NCI-H128 (cell line): ENCODE data around the gene PIK3AP1.
"Not testable (repeated sequence)": the region's sequence is repeated elsewhere in the genome, so short reads cannot be mapped to it uniquely, and the experiment has no call there.

Experiments used
- DNase-seq: peaks from one replicate; lab custom pipeline; 2025; ENCODE audit not compliant: unreplicated experiment; lab: John Stamatoyannopoulos, UW

The PIK3AP1 gene, protein sequence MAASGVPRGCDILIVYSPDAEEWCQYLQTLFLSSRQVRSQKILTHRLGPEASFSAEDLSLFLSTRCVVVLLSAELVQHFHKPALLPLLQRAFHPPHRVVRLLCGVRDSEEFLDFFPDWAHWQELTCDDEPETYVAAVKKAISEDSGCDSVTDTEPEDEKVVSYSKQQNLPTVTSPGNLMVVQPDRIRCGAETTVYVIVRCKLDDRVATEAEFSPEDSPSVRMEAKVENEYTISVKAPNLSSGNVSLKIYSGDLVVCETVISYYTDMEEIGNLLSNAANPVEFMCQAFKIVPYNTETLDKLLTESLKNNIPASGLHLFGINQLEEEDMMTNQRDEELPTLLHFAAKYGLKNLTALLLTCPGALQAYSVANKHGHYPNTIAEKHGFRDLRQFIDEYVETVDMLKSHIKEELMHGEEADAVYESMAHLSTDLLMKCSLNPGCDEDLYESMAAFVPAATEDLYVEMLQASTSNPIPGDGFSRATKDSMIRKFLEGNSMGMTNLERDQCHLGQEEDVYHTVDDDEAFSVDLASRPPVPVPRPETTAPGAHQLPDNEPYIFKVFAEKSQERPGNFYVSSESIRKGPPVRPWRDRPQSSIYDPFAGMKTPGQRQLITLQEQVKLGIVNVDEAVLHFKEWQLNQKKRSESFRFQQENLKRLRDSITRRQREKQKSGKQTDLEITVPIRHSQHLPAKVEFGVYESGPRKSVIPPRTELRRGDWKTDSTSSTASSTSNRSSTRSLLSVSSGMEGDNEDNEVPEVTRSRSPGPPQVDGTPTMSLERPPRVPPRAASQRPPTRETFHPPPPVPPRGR

DNA sequence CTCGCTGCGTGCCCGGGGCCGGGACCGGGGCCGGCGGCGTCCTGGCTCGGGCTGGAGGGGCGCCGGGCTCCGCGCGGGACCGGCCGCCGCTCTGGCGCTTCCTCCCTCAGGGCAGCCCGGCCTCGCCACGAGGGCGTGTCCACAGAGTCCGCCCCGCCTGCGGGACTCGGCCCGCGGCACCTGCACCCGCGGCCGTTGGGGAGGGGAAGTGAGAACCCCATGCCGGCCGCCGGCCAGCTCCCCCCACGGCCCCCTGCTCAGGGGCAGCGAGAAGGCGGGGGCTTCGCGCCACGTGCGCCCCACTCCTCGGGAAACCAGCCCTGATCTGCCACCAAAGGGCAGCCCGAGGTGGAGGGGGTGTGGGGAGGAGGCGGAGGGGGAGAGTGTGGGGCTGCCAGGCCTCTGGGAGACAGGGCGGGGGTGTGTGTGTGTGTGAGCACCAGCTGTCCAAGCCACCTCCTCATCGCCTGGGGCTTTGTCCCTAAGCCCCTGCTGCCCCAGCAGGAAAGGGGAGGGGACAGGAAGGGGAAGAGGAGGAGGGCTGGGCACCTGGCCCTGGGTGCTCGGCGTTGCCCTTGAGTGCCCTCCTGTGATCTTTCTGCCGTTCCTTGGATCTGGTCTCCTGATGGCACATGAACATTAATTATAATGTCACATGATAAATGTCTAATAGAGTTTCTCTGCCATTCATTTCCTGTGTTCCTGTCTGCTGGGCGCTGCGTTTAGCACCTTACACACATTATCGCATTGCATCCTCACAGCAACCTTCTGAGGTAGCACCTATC lies at the start of gene PIK3AP1:
PIK3AP1 (minus strand) TSS at position 93 of the 785 bp plus-strand sequence. CDS start 120 bp downstream, outside the sequence.
- no peak for DNase-seq

DNA sequence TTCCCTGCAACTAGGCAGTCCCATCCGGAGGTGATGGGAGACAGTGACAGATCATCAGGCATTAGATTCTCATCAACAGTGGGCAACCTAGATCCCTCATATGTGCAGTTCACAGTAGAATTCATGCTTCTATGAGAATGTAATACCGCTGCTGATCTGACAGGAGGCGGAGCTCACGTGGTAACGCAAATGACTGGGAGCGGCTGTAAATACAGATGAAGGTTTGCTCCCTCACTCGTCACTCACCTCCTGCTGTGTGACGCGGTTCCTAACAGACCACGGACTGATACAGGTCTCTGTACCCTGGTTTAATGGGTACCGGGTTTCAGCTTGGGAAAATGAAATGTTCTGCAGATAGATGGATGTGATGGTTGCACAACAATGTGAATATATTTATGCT lies 47.8 kb upstream of the PIK3AP1 start:
- no peak for DNase-seq

DNA sequence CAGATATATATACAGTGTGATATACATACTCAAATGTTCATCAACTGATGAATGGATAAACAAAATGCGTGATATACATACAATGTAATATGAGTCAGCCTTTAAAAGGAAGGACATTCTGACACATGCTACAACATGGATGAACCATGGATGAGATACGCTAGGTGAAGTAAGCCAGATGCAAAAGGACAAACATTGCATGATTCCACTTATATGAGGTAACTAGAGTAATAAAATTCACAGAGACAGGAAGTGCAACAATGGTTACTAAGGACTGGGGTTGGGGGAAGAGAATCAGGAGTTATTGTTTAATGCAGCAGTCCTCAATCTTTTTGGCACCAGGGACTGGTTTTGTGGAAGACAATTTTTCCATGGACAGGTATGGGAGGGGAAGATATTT lies 47.3 kb upstream of the PIK3AP1 start:
- DNase-seq: no peak

DNA sequence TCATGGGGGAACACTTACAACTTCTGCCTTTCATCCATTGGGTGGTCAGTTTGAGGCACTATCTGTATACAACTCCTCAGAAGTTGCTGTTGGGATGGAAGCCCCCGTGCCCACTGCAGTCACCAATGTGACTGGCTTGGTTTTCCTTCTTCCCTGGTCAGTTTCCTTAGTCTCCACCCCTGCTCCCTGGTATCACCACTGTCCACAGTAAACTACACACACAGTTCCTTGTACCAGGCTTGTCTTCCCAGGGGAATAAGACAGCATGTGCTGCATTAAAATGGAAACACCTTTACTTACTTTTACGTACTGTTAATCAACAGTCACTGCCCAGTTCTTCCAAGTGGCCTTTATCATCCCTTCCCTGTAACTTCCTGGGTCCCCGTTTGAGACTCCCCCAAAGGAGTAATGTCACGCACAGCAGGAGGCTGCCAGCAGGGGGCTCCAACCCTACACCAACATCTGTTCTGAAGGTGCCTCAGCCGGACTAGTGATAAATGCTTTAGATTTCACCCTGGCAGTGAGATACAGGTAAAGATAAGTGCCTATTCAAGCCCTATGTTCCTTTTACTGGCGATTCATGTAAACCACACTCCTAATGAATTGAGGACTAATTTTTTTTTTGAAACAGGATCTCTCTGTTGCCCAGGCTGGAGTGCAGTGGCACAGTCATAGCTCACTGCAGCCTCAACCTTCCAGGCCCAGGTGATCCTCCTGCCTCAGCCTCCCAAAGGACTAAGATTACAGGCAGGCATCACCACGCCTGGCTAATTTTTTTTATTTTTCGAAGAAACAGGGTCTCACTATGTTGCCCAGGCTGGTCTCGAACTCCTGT lies 45.3 kb upstream of the PIK3AP1 start:
- no peak for DNase-seq

DNA sequence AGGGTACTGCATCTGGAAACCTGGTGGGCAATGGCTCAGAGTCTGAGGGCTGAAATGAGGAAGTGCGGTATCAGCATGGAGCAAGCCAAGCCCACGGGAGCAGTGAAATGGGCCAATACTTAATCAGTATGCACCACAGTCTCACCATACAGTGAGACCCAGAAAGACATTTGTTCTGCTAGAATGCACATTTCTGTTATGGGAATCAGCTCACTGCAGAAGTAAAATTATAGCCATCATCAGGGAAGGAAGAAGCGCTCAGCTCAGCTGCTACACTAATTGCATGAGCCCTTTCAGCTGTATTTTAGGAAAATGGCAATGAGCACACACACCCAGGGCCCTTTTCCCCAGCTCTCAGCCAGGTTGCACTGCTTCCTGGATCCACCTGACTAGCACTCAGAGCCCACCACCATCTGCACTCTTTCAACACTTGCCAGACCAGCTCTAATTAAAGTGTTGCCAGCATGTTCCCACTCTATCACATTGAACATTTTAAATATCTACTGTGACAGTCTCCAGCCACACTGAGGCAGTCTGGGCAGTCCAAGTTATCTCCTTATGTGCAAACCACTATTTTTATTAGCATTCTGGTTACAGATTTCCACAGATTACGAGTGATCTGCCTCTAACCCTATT lies 44.2 kb upstream of the PIK3AP1 start:
- DNase-seq: no peak

DNA sequence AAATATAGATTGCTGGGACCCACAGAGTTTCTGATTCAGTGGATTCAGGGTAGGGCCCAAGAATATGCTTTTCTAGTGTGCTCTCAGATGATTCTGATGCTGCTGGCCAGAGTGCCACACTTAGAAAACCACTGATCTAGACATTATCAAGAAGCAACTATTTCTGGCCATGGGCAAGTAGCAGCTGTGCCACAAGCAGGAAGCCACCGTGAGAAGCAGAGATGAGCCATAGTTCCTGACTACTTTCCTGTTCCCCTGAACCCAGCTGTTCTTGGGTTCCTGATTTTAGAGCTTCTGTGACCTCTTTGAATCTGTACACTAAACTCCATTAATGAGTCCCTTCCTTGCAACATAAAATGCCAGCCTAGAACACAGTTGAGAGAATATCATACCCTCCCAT lies 38.1 kb upstream of the PIK3AP1 start:
- DNase-seq: no peak

DNA sequence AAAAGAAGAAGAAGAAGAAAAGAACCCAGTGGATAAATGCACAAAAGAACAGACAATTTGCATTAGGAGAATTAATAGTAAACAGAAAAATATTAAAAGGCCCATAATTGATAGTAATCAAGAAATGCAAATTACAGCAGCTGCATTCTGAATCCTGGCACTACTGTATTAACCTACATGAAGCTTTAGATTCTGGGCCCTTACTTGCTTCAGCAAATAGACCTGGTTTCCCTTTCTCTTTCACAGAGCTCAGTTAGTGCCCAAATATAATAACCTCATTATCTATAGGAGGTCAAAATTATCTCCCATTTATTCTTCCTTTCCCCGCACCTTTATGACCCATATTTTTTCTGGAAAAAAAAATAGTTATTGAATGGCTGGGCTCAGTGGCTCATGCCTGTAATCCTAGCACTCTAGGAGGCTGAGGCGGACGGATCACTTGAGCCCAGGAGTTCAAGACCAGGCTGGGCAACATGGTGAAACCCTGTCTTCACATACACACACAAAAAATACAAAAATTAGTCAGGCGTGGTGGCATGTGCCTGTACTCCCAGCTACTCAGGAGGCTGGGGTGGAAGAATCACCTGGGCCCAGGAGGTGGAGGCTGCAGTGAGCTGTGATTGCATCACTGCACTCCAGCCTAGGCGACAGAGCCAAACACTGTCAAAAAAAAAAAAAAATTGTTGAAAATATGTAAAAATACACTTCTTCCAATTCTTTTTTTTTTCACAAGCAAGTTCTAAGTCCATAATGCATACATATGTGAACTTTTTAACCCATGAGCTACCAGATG lies 36.0 kb upstream of the PIK3AP1 start:
- no peak for DNase-seq

DNA sequence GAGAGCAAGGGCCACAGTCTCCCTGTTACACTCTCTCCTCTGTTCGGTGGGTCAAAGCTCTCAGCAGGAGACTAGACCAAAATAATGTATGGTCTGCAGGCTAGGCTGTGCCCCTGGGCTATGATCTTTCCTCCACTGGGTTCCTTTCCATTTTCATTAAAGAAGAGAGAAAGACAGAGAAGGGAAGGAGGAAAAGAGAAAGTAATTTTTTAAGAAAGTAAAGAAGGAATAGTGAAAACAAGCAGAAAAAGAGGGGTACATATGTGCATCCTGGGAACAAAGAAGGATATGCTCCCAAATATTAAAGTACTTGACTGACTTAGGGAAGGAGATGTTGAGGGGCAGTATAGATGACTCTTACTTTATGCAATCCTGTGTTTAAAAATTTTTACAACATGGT lies 33.6 kb upstream of the PIK3AP1 start:
- no peak for DNase-seq

DNA sequence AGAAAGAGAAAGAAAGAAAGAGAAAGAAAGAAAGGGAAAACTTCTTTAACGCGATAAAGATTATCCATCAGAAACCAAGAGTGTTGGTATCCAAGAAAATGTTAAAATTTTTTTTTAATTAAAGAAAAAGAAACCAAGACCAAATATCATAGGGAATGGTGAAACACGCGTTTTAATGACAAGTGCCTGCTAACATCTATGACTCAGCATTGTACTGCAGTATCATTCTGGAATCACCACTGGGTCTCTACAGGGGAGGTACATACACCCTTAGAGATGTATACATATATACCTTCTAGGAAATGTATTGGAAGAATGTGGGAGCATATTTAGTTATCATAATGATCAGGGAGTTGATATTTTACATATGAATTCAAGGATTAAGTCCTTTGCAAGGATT lies 32.1 kb upstream of the PIK3AP1 start:
- DNase-seq: no peak

DNA sequence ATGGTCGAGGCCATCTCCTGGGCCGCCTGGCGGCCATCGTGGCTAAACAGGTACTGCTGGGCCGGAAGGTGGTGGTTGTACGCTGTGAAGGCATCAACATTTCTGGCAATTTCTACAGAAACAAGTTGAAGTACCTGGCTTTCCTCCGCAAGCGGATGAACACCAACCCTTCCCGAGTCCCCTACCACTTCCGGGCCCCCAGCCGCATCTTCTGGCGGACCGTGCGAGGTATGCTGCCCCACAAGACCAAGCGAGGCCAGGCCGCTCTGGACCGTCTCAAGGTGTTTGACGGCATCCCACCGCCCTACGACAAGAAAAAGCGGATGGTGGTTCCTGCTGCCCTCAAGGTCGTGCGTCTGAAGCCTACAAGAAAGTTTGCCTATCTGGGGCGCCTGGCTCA lies 30.0 kb upstream of the PIK3AP1 start:
- not testable (repeated sequence) for DNase-seq

DNA sequence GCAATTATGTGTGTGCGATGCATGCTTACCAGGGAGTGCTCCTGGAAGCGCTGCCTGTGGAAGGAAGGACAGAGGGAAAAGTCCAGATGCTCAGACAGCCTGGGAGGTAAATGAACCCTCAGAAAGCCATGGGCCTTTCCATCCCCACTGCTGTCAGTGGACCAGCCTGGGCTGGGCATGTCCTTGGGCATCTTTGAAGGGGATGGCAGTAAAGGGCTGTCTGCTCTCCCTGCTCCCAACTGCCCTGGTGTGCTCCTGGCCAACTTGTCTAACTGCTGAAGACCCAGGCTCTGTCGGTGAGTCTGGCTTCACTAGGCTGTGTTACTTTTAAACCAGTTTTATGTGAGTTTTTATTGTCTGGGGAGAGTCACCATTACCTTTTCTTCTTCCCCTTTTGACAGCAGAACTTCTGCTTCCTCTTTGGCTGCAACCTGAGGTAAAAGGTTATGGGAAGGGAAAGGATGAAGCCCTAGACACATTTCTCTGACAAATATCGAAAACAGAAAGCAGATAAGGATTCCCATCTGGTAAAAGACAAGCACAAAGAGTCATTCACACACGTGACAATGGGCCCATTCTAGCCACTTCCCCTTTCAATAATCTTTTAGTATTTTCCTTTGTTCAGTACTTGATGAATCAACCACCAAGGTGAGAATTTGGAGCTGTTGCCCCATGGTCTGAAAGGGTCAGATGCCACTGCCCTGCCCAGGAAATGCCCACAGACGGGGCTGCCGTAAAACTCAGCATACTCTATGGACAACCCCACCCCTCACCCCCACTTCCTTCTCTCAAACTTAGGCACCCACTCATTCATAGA lies 27.6 kb upstream of the PIK3AP1 start:
- DNase-seq: no peak

DNA sequence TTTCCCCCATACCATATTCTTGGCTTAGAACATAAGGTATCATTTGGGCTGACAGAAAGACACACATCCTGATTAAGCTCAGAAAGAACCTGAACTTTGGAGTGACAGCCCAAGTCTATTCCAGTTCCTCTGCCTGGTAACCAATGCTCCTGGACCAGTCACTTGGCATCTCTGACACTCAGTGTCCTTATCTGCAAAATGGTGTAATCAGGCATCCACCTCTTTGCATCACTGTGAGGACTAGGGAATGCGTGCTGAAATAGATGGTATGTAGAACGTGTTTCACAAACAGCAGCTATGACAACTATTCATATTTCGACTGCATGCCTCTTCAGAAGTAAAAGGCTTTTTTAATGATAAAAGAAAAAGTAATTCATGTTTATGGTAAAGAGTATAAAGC lies 26.2 kb upstream of the PIK3AP1 start:
- no peak for DNase-seq

DNA sequence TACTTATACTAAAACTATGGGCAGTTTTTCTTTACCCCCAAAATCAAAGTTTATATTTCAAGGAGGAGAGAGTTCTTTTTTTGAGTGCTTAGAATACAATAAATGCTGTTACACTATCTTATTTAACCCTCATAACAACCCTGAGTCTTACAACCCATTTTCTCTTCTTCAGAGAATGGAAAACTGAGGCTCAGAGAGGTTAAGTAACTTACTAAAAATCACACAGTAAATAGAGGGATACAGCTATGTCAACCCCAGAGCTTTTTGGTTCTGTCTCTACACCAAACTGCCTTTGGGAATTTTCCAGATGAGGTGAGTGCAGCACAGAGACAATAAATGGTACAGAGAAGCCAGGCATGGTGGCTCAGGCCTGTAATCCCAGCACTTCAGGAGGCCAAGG lies 25.6 kb upstream of the PIK3AP1 start:
- DNase-seq: no peak

DNA sequence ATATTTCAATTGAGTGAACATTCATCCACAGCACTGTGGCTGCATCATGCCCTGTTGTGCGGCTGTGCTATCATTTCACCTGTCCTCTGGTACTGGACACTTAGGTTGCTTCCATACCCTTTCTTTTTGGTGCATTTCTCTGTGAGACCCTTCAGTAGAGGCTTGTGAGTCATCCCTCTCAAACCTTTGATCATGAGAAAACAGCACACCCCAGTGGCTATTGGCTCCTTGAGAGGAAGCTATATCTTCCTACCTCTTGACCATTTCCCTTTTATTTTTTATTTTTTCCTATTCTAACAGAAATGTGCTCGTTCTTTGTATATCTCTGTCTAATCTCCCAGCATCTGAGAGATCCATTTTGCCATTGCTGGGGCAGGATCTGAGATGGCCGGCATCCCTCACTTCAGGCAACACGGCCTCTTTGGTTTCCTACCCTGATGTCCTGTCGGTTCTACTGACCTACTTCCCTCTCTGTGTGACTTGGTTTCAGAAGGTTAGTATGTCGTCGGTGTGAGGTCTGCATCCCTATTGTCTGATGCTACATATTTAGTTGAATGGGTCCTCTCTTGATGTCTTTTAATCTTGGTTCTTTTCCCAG lies 23.8 kb upstream of the PIK3AP1 start:
- DNase-seq: no peak

DNA sequence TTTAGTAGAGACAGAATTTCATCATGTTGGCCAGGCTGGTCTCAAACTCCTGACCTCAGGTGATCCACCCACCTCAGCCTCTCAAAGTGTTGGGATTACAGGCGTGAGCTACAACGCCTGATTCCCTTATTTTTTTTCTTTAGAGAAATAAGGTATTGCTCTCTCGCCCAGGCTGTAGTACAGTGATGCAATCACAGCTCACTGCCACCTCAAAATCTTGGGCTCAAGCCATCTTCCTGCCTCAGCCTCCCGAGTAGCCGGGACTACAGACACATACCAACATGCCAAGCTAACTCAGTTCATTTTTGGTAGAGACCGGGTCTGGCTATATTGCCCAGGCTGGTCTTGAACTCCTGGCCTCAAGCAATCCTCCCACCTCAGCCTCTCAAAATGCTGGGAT lies 21.2 kb upstream of the PIK3AP1 start:
- DNase-seq: not testable (repeated sequence)

DNA sequence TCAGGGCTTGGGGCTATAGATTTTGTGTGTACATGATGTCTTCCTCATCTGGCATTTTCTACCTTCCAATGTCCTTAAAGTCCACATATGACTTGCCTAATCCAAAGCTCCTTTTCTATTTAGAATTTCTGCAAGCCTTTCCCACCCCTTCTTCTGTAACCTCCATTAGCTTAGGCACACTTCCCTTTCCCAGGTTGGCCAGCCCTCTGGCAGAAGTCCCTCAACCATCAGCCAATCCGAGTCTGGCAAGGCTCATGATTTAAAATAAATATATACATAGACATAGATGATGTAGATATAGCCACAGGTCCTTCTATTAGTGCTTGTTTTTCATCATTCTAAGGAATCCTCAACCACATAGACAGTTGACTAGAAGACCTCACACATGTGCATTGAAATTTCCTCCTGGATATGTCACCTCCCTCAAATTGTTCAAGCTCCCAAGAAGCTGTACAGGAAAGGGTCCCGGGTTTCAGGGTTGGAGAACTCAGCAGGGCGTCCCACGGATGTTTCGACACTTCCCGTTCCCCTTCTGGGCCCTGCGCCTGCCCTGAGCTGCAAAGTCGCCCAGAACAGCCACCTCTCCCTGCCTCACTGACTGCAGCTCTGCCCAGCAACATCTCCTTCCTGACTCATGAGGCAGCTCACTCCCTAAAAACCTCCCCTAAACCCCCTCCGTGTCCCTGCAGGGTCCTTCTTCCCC lies 20.4 kb upstream of the PIK3AP1 start:
- DNase-seq: no peak

DNA sequence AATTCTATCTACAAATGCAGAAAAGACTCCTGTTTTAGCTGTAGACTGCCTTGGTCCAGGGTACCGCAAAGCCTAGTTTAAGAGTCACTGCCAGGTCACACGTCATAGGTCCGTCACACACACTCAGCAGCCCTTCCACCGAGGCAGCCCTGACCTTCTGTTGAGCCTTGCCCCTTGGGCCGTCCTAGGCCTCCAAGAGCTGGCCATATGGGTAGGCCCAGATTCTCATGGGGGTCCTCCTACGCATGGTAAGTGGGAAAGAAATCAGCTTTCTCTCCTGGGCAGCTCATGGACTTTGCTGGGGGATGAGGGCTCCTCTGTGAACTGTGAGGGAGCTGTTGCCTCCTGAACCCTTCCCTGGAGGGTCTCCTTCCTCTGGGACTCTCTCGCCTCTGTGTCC lies 19.8 kb upstream of the PIK3AP1 start:
- DNase-seq: no peak
